ENCODE measurements around the gene PLCG1. TPM values are rescaled to one million over a fixed set of nuclear protein-coding genes. Genes with fewer than 3 reads are reported as not detected.

Gene PLCG1
- polyA plus RNA-seq, 1 donor from 2014 or later = 164 TPM

DNA sequence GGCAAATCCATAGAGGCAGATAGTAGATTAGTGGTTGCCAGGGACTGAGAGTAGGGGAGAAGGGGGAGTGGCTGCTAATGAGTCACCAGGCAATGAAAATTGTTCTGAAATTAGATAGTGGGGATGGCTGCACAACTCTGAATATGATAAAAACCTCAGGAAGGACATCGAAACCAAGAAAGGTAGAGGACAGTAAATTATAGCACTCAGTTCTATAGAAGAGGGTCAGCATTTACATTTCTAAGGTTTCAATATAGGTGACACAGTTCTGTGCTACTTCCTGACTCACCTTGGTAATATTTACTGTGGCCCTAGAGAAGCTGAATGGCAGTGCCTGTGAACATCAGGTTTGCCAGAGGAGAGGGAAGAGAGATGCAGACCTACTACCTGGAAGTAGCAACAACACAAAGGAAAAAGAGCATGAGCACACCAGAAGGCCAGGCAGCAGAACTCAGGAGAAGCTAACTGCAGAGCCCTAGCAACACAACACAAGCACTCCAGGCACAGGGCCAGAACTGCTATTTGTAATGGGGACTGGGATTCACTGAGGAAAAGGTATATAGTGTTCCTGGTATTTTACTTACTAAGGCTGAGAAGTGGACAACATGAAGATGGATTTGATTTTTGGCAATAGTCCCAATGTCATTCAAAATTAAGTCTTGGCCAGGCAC is 75.9 kb downstream of the PLCG1 start:
- Histone ChIP-seq H3K4me2 (ENCODE audit: low read length) (no peak overlapping the region), H3K9me2 (ENCODE audit: insufficient read depth, low read length) (no peaks in the 10 kb centered on the region), H2AFZ (ENCODE audit: low read depth, low read length) (no peak overlapping the region), H4K20me1 (ENCODE audit: insufficient read depth) (no peaks in the 10 kb centered on the region), H3K4me3 (ENCODE audit: low read length) (no peak overlapping the region), H3K9ac (ENCODE audit: low read length) (no peak overlapping the region), H3K27ac (ENCODE audit: low read length) (no peak overlapping the region), H3F3A (ENCODE audit: insufficient read depth, low read length, poor library complexity, severe bottlenecking) (no peaks in the 10 kb centered on the region), H3K9me3 (ENCODE audit: low read length) (no peaks in the 10 kb centered on the region), H3K79me2 (replicated peaks; ENCODE audit: insufficient read depth, low read length) (no peaks in the 10 kb centered on the region), H3K27me3 (ENCODE audit: insufficient read depth, low read depth, low read length) (no peaks in the 10 kb centered on the region), H3K36me3 (ENCODE audit: insufficient read depth, low read length) (no peaks in the 10 kb centered on the region)
- TF ChIP-seq MXI1 (conservative IDR thresholded peaks at IDR 0.05; ENCODE audit: poor library complexity, severe bottlenecking) = no peak
- TF ChIP-seq SMC3 (conservative IDR thresholded peaks at IDR 0.05; ENCODE audit: poor library complexity) = no peak
- TF ChIP-seq EP300 (conservative IDR thresholded peaks at IDR 0.05; ENCODE audit: poor library complexity, severe bottlenecking) = no peak
- TF ChIP-seq RAD21 (conservative IDR thresholded peaks at IDR 0.05) = no peak
- TF ChIP-seq TAF1 (IDR thresholded peaks at IDR 0.05; ENCODE audit: low read depth) = no peak
- TF ChIP-seq EZH2 (IDR thresholded peaks at IDR 0.05; ENCODE audit: borderline replicate concordance, insufficient read depth, low read length, poor library complexity, severe bottlenecking) = no peak
- TF ChIP-seq, protein P1, sequence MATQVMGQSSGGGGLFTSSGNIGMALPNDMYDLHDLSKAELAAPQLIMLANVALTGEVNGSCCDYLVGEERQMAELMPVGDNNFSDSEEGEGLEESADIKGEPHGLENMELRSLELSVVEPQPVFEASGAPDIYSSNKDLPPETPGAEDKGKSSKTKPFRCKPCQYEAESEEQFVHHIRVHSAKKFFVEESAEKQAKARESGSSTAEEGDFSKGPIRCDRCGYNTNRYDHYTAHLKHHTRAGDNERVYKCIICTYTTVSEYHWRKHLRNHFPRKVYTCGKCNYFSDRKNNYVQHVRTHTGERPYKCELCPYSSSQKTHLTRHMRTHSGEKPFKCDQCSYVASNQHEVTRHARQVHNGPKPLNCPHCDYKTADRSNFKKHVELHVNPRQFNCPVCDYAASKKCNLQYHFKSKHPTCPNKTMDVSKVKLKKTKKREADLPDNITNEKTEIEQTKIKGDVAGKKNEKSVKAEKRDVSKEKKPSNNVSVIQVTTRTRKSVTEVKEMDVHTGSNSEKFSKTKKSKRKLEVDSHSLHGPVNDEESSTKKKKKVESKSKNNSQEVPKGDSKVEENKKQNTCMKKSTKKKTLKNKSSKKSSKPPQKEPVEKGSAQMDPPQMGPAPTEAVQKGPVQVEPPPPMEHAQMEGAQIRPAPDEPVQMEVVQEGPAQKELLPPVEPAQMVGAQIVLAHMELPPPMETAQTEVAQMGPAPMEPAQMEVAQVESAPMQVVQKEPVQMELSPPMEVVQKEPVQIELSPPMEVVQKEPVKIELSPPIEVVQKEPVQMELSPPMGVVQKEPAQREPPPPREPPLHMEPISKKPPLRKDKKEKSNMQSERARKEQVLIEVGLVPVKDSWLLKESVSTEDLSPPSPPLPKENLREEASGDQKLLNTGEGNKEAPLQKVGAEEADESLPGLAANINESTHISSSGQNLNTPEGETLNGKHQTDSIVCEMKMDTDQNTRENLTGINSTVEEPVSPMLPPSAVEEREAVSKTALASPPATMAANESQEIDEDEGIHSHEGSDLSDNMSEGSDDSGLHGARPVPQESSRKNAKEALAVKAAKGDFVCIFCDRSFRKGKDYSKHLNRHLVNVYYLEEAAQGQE (IDR thresholded peaks at IDR 0.05; ENCODE audit: borderline replicate concordance) = no peak
- TF ChIP-seq, protein P2, sequence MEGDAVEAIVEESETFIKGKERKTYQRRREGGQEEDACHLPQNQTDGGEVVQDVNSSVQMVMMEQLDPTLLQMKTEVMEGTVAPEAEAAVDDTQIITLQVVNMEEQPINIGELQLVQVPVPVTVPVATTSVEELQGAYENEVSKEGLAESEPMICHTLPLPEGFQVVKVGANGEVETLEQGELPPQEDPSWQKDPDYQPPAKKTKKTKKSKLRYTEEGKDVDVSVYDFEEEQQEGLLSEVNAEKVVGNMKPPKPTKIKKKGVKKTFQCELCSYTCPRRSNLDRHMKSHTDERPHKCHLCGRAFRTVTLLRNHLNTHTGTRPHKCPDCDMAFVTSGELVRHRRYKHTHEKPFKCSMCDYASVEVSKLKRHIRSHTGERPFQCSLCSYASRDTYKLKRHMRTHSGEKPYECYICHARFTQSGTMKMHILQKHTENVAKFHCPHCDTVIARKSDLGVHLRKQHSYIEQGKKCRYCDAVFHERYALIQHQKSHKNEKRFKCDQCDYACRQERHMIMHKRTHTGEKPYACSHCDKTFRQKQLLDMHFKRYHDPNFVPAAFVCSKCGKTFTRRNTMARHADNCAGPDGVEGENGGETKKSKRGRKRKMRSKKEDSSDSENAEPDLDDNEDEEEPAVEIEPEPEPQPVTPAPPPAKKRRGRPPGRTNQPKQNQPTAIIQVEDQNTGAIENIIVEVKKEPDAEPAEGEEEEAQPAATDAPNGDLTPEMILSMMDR (IDR thresholded peaks at IDR 0.05; ENCODE audit: poor library complexity, severe bottlenecking) = no peak
- no peak for TF ChIP-seq POLR2AphosphoS5 (IDR thresholded peaks at IDR 0.05)

DNA sequence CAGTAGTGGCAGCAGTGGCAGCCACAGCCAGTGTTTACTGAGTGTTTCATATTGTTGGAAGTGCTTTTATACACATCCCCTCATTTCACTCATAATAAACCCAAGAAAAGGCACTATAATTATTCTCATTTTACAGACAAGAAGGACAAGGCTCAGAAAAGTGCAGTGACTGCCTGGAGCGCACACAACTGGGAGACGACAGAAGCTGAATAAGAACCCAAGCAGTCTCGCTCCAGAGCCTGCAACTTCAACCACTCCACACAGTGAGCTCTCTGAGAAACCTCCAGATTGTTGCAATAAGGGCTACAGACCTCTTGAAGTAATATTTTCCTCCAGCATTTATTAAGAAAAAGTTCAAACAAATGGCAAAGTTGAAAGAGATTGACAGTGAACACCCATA is 76.9 kb downstream of the PLCG1 start:
- no peaks in the 10 kb centered on the region for H3K27me3 ChIP-seq (ENCODE audit: insufficient read depth, low read depth, low read length)
- no peaks in the 10 kb centered on the region for H3K9me3 ChIP-seq (ENCODE audit: low read length)
- H3F3A ChIP-seq (ENCODE audit: insufficient read depth, low read length, poor library complexity, severe bottlenecking) = no peaks in the 10 kb centered on the region
- H3K79me2 ChIP-seq (replicated peaks; ENCODE audit: insufficient read depth, low read length) = no peaks in the 10 kb centered on the region
- H3K4me3 ChIP-seq (ENCODE audit: low read length) = no peak overlapping the region
- no peak overlapping the region for H3K27ac ChIP-seq (ENCODE audit: low read length)
- H4K20me1 ChIP-seq (ENCODE audit: insufficient read depth) = no peaks in the 10 kb centered on the region
- TF ChIP-seq POLR2AphosphoS5 (IDR thresholded peaks at IDR 0.05) (no peak), EZH2 (IDR thresholded peaks at IDR 0.05; ENCODE audit: borderline replicate concordance, insufficient read depth, low read length, poor library complexity, severe bottlenecking) (no peak), SMC3 (conservative IDR thresholded peaks at IDR 0.05; ENCODE audit: poor library complexity) (no peak), MXI1 (conservative IDR thresholded peaks at IDR 0.05; ENCODE audit: poor library complexity, severe bottlenecking) (no peak), TAF1 (IDR thresholded peaks at IDR 0.05; ENCODE audit: low read depth) (no peak), EP300 (conservative IDR thresholded peaks at IDR 0.05; ENCODE audit: poor library complexity, severe bottlenecking) (no peak), RAD21 (conservative IDR thresholded peaks at IDR 0.05) (no peak)
- TF ChIP-seq, protein P1 (IDR thresholded peaks at IDR 0.05; ENCODE audit: borderline replicate concordance) = no peak
- TF ChIP-seq, protein P2 (IDR thresholded peaks at IDR 0.05; ENCODE audit: poor library complexity, severe bottlenecking) = no peak
- H3K36me3 ChIP-seq (ENCODE audit: insufficient read depth, low read length) = no peaks in the 10 kb centered on the region
- no peak overlapping the region for H3K9ac ChIP-seq (ENCODE audit: low read length)
- no peak overlapping the region for H2AFZ ChIP-seq (ENCODE audit: low read depth, low read length)
- H3K9me2 ChIP-seq (ENCODE audit: insufficient read depth, low read length) = no peaks in the 10 kb centered on the region
- H3K4me2 ChIP-seq (ENCODE audit: low read length) = no peak overlapping the region

All from neural cell (in vitro differentiated cells).